Colonic mucosa (tissue), 4 donors: ENCODE measurements around the gene TGFBR2. TPM values are rescaled to one million over a fixed set of nuclear protein-coding genes. Genes with fewer than 3 reads are reported as not detected.

Experiments
- DNase-seq: peaks from one replicate; pipeline ENCODE4 v3.0.0-alpha.2; 2020
- H3K27ac ChIP-seq: fragments of 200-600 bp; one replicate; pipeline ENCODE4 v1.8.0; 2021
- H3K27me3 ChIP-seq: fragments of 200-600 bp; one replicate; pipeline ENCODE4 v1.8.0; 2021
- H3K36me3 ChIP-seq: fragments of 200-600 bp; one replicate; pipeline ENCODE4 v1.8.0; 2021
- H3K4me1 ChIP-seq: fragments of 200-600 bp; one replicate; pipeline ENCODE4 v1.8.0; 2021; ENCODE audit warnings: mild to moderate bottlenecking
- H3K4me3 ChIP-seq: fragments of 200-600 bp; one replicate; pipeline ENCODE4 v1.8.0; 2021
- H3K9ac ChIP-seq, 2 donors: one replicate each; pipeline ENCODE4 v1.7.0; 2013; ENCODE audit warnings: control low read depth in 2 of 2, low read depth in 2 of 2, low read length in 2 of 2
- H3K9me3 ChIP-seq: fragments of 200-600 bp; one replicate; pipeline ENCODE4 v1.8.0; 2021
- intact Hi-C: fragments of 100-400 bp; cut with DNase I; formaldehyde crosslinking; loops from one replicate; pipeline ENCODE4 v1.14.1; 2022
- total RNA-seq, 2 donors: library from RNA; stranded (reverse); fragmentation: NEBNext Ultra II Directional in 1 of 2; extraction: Animal tissue kit (Norgen Biotek cat#: 25700) in 1 of 2; gene quantifications; one replicate each; pipeline ENCODE4 v1.2.1, GENCODE V29; 2021
- TF ChIP-seq, protein P1 (sequence below): fragments of 200-600 bp; IDR thresholded peaks from one replicate; pipeline ENCODE4 v1.8.0; 2022; ENCODE audit warnings: antibody characterized with exemption, mild to moderate bottlenecking
- donor health status: healthy.
- donor health status: DM: no; HTN: no; CAD: no.
- donor health status: DM: no; HTN: no; CAD: no.

The TGFBR2 gene
- total RNA-seq, 2 donors from 2014 or later, result 32.4 to 53.5 TPM

DNA sequence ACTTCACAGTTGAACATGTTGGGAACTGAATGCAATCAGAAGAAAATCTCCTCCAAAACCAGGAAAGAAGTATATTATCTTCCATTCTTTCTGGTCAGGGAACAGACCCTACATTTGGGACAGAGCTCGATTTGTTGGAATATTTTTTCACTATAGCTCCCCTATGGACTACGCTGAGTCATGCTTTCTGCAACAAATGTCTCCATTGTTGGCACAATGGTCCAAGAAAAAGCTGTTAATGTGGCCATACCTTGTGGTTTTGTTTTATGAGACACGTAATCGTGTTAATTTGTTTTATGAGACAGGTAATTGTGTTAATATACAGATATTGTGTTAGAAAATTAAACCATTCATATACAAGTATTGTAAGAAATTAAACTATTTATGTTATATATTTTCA, 101.4 kb downstream of the TGFBR2 start:
- Histone ChIP-seq H3K9ac (no peak overlapping the region), H3K4me3 (no peak overlapping the region), H3K36me3 (no peaks in the 10 kb centered on the region), H3K9me3 (no peaks in the 10 kb centered on the region), H3K4me1 (no peaks in the 10 kb centered on the region), H3K27ac (no peak overlapping the region), H3K27me3 (no peaks in the 10 kb centered on the region)
- no peak for DNase-seq
- TF ChIP-seq, protein P1, sequence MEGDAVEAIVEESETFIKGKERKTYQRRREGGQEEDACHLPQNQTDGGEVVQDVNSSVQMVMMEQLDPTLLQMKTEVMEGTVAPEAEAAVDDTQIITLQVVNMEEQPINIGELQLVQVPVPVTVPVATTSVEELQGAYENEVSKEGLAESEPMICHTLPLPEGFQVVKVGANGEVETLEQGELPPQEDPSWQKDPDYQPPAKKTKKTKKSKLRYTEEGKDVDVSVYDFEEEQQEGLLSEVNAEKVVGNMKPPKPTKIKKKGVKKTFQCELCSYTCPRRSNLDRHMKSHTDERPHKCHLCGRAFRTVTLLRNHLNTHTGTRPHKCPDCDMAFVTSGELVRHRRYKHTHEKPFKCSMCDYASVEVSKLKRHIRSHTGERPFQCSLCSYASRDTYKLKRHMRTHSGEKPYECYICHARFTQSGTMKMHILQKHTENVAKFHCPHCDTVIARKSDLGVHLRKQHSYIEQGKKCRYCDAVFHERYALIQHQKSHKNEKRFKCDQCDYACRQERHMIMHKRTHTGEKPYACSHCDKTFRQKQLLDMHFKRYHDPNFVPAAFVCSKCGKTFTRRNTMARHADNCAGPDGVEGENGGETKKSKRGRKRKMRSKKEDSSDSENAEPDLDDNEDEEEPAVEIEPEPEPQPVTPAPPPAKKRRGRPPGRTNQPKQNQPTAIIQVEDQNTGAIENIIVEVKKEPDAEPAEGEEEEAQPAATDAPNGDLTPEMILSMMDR, result no peak
- intact Hi-C loops, result no loop called here

DNA sequence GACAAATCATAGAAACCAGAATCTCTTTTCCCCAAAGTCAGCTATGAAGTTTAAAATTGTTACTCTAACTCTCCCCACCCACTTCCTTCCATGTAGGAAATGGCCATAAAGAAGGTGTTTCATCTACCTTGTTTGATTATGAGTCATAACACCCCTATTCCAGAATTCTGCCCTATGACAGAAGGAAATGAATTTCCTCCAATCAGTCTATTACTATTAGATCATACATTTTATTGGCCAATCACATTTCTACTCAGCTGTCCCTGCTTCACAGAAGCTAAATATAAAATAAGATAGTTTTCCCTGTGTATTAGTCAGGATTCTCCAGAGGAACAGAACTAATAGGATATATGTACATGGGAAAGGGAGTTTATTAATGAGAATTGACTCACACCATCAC, 102.1 kb downstream of the TGFBR2 start:
- no peak for DNase-seq
- Histone ChIP-seq H3K4me1 (no peaks in the 10 kb centered on the region), H3K9me3 (no peaks in the 10 kb centered on the region), H3K9ac (no peak overlapping the region), H3K27ac (no peak overlapping the region), H3K4me3 (no peak overlapping the region), H3K27me3 (no peaks in the 10 kb centered on the region), H3K36me3 (no peaks in the 10 kb centered on the region)
- intact Hi-C loops, result no loop called here
- TF ChIP-seq, protein P1, result no peak

DNA sequence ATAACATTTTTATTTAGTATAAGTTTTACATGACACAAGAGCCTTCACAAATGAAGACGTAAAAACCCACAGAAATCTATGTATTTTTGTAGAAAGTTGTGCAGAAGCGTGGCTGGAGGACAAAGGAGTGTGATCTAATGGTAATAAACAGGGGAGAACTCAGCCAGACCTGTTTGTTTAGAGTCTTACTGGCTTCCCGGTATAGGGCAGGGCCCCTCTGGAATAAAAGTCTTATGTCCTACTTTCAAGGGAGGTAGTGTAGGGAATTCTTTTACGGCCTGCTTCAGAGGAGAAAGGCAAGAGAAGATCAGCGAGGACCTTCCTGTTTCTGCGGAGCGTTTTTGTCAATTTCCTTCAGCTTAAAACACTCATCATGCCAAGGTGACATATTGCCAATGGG, 103.6 kb downstream of the TGFBR2 start:
- Histone ChIP-seq H3K9ac (no peak overlapping the region), H3K27me3 (no peaks in the 10 kb centered on the region), H3K36me3 (no peaks in the 10 kb centered on the region), H3K9me3 (no peaks in the 10 kb centered on the region), H3K4me3 (no peak overlapping the region), H3K27ac (peak overlapping the region; percentile 28), H3K4me1 (no peaks in the 10 kb centered on the region)
- TF ChIP-seq, protein P1, result no peak
- intact Hi-C loops, result no loop called here
- peak; percentile 43 for DNase-seq

DNA sequence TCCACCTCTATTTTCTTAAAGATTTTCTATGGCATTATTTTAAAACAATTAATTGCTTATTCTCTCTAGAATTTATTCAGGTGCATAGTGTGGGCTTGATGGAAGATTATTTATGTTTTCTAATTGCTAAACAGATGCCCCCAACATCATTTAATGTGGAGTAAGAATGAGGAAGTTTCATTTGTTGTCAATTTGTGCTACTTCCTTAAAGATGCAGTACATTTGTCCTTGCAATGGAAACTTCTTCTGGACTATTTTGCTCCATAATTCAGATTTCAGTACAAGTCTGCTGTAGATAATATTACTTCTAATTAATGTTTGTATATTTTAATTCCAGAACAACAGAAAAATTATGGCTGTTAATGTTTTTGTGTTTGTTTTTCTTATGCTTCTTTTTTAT, 104.8 kb downstream of the TGFBR2 start:
- intact Hi-C loops, result no loop called here
- no peaks in the 10 kb centered on the region for H3K9me3 ChIP-seq
- DNase-seq, result no peak
- H3K4me3 ChIP-seq, result no peak overlapping the region
- H3K4me1 ChIP-seq, result no peaks in the 10 kb centered on the region
- peak overlapping the region; percentile 28 for H3K27ac ChIP-seq
- no peak overlapping the region for H3K9ac ChIP-seq
- TF ChIP-seq, protein P1, result no peak
- no peaks in the 10 kb centered on the region for H3K36me3 ChIP-seq
- H3K27me3 ChIP-seq, result no peaks in the 10 kb centered on the region

DNA sequence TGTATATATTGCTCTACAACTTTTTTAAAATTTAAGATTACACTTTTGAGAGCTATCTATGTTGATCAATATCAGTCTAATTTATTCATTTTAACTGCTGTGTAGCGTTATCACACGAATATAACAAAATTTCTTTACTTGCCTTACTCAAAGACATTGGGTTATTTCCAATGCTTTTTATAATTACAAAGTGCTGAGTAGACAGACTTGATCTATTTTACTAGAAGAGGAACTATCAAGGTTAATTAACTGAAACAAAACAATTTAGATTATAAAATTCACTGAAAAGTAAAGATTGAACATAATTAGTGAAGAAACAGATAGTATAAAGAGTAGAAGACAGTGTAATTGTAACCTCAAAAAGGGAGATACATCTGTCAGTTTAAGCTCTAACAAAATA, 105.5 kb downstream of the TGFBR2 start:
- H3K27ac ChIP-seq, result no peak overlapping the region

More for the DNA sequence above, 105.5 kb downstream of the TGFBR2 start:
- TF ChIP-seq, protein P1, result no peak
- no peaks in the 10 kb centered on the region for H3K9me3 ChIP-seq
- no peaks in the 10 kb centered on the region for H3K4me1 ChIP-seq
- no peak overlapping the region for H3K4me3 ChIP-seq
- H3K36me3 ChIP-seq, result no peaks in the 10 kb centered on the region
- intact Hi-C loops, result no loop called here
- no peak overlapping the region for H3K9ac ChIP-seq
- DNase-seq, result no peak
- no peaks in the 10 kb centered on the region for H3K27me3 ChIP-seq
